ENCODE data around the gene BUD23. TPM values are rescaled to one million over a fixed set of nuclear protein-coding genes. Genes with fewer than 3 reads are reported as not detected.

Gene BUD23
- total RNA-seq, 1 donor from 2014 or later, result 31.5 TPM

GRCh38 chr7:73742753-73743641, 59.6 kb downstream of the BUD23 start:
- DNase-seq, result peak; percentile 48

GRCh38 chr7:73746378-73746777, 63.0 kb downstream of the BUD23 start:
- no peak for DNase-seq

Other genes with a start within 250 kb of the BUD23 start
- gene FZD9, start 249.8 kb upstream of the BUD23 start, total RNA-seq, result 4.4 and 6.5 TPM in 2 replicates
- gene BAZ1B, start 161.3 kb upstream of the BUD23 start, total RNA-seq, result 55.1 and 72.5 TPM in 2 replicates
- 18.5 and 32.2 TPM in 2 replicates for gene BCL7B, start 125.9 kb upstream of the BUD23 start, total RNA-seq
- 55.0 and 68.1 TPM in 2 replicates for gene TBL2, start 105.0 kb upstream of the BUD23 start, total RNA-seq
- not detected in 2 replicates for gene MLXIPL, start 59.1 kb upstream of the BUD23 start, total RNA-seq
- gene VPS37D, start 15.8 kb upstream of the BUD23 start, total RNA-seq, result 2.5 and 5.4 TPM in 2 replicates
- gene DNAJC30, start 144 bp upstream of the BUD23 start, total RNA-seq, result 0.85 and 1.3 TPM in 2 replicates
- 10.7 and 11.4 TPM in 2 replicates for gene STX1A, start 36.1 kb downstream of the BUD23 start, total RNA-seq
- gene ABHD11, start 55.2 kb downstream of the BUD23 start, total RNA-seq, result 6.1 and 7.1 TPM in 2 replicates
- 1.4 and 1.5 TPM in 2 replicates for gene CLDN3, start 86.7 kb downstream of the BUD23 start, total RNA-seq
- gene CLDN4, start 147.4 kb downstream of the BUD23 start, total RNA-seq, result 0.51 and 1.2 TPM in 2 replicates
- 0.70 and 3.2 TPM in 2 replicates for gene METTL27, start 158.9 kb downstream of the BUD23 start, total RNA-seq
- not detected in 2 replicates for gene TMEM270, start 177.6 kb downstream of the BUD23 start, total RNA-seq

All from dermis blood vessel endothelial cell (primary cell).